ENCODE results near the gene AMPD2. TPM values are rescaled to one million over a fixed set of nuclear protein-coding genes. Genes with fewer than 3 reads are reported as not detected.

The AMPD2 gene
- polyA plus RNA-seq, 1 donor (not counting 4 experiments of a cell fraction or from before 2014, with no cell fraction given) = 17.6 TPM

GRCh38 chr1:109658533-109659042 lies 39.0 kb downstream of the AMPD2 start:
- TF ChIP-seq EZH2 (IDR thresholded peaks at IDR 0.05; ENCODE audit: low read length) = no peak
- TF ChIP-seq, protein P1, sequence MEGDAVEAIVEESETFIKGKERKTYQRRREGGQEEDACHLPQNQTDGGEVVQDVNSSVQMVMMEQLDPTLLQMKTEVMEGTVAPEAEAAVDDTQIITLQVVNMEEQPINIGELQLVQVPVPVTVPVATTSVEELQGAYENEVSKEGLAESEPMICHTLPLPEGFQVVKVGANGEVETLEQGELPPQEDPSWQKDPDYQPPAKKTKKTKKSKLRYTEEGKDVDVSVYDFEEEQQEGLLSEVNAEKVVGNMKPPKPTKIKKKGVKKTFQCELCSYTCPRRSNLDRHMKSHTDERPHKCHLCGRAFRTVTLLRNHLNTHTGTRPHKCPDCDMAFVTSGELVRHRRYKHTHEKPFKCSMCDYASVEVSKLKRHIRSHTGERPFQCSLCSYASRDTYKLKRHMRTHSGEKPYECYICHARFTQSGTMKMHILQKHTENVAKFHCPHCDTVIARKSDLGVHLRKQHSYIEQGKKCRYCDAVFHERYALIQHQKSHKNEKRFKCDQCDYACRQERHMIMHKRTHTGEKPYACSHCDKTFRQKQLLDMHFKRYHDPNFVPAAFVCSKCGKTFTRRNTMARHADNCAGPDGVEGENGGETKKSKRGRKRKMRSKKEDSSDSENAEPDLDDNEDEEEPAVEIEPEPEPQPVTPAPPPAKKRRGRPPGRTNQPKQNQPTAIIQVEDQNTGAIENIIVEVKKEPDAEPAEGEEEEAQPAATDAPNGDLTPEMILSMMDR (optimal IDR thresholded peaks at IDR 0.05 in 1 of 3, IDR thresholded peaks at IDR 0.05 in 1 of 3, conservative IDR thresholded peaks at IDR 0.05 in 1 of 3; ENCODE audit: extremely low read depth in 1 of 3, insufficient read depth in 2 of 3, low read length in 3 of 3) = no peak
- no peaks in the 10 kb centered on the region for H3K36me3 ChIP-seq (ENCODE audit: control insufficient read depth in 2 of 2, extremely low read depth in 1 of 2, insufficient read depth in 2 of 2, low read length in 2 of 2)
- H3K9me3 ChIP-seq (ENCODE audit: control insufficient read depth, low read depth, low read length) = no peaks in the 10 kb centered on the region
- no peak overlapping the region for H3K27ac ChIP-seq (ENCODE audit: control insufficient read depth, insufficient read depth, low read length)
- H3K4me2 ChIP-seq (ENCODE audit: control insufficient read depth, extremely low read depth, insufficient read depth, low read depth, low read length) = no peak overlapping the region
- H2AFZ ChIP-seq (ENCODE audit: control insufficient read depth, low read length) = no peak overlapping the region
- H3K9me1 ChIP-seq (ENCODE audit: control insufficient read depth, extremely low read depth, insufficient read depth, low read length) = no peaks in the 10 kb centered on the region
- no peak for FAIRE-seq
- H3K27me3 ChIP-seq (ENCODE audit: control insufficient read depth, extremely low read depth, insufficient read depth, low read length) = no peaks in the 10 kb centered on the region
- H3K4me3 ChIP-seq (ENCODE audit: control insufficient read depth in 2 of 3, extremely low read depth in 1 of 3, insufficient read depth in 2 of 3, low read depth in 1 of 3, low read length in 3 of 3) = no peak overlapping the region
- H3K4me1 ChIP-seq (ENCODE audit: control insufficient read depth, extremely low read depth, insufficient read depth, low read length) = peaks cover 7% of the 10 kb centered on the region
- no peaks in the 10 kb centered on the region for H4K20me1 ChIP-seq (ENCODE audit: control insufficient read depth, extremely low read depth, insufficient read depth, low read length)
- dilution Hi-C loops (cut with MboI; ENCODE audit: extremely low pct_ligation_motif_present, low sequenced_read_pairs) = no loop called here
- no peaks in the 10 kb centered on the region for H3K79me2 ChIP-seq (ENCODE audit: control insufficient read depth, insufficient read depth, low read length)
- DNase-seq (ENCODE audit: low read depth, low spot score) = no peak
- no peak overlapping the region for H3K9ac ChIP-seq (ENCODE audit: control insufficient read depth, extremely low read depth, insufficient read depth, low read length)

- Histone ChIP-seq H3K27ac (ENCODE audit: control insufficient read depth, insufficient read depth, low read length) (no peak overlapping the region), H3K4me3 (ENCODE audit: control insufficient read depth in 2 of 3, extremely low read depth in 1 of 3, insufficient read depth in 2 of 3, low read depth in 1 of 3, low read length in 3 of 3) (no peak overlapping the region), H3K9me3 (ENCODE audit: control insufficient read depth, low read depth, low read length) (no peaks in the 10 kb centered on the region), H3K36me3 (ENCODE audit: control insufficient read depth in 2 of 2, extremely low read depth in 1 of 2, insufficient read depth in 2 of 2, low read length in 2 of 2) (no peaks in the 10 kb centered on the region), H3K4me2 (ENCODE audit: control insufficient read depth, extremely low read depth, insufficient read depth, low read depth, low read length) (no peak overlapping the region), H2AFZ (ENCODE audit: control insufficient read depth, low read length) (no peak overlapping the region), H3K27me3 (ENCODE audit: control insufficient read depth, extremely low read depth, insufficient read depth, low read length) (no peaks in the 10 kb centered on the region), H3K9ac (ENCODE audit: control insufficient read depth, extremely low read depth, insufficient read depth, low read length) (no peak overlapping the region), H3K4me1 (ENCODE audit: control insufficient read depth, extremely low read depth, insufficient read depth, low read length) (peaks cover 7% of the 10 kb centered on the region), H3K79me2 (ENCODE audit: control insufficient read depth, insufficient read depth, low read length) (no peaks in the 10 kb centered on the region), H3K9me1 (ENCODE audit: control insufficient read depth, extremely low read depth, insufficient read depth, low read length) (no peaks in the 10 kb centered on the region), H4K20me1 (ENCODE audit: control insufficient read depth, extremely low read depth, insufficient read depth, low read length) (no peaks in the 10 kb centered on the region)
- TF ChIP-seq, protein P1 (optimal IDR thresholded peaks at IDR 0.05 in 1 of 3, IDR thresholded peaks at IDR 0.05 in 1 of 3, conservative IDR thresholded peaks at IDR 0.05 in 1 of 3; ENCODE audit: extremely low read depth in 1 of 3, insufficient read depth in 2 of 3, low read length in 3 of 3) = no peak
- no peak for TF ChIP-seq EZH2 (IDR thresholded peaks at IDR 0.05; ENCODE audit: low read length)
- DNase-seq (ENCODE audit: low read depth, low spot score) = no peak
- FAIRE-seq = no peak
- dilution Hi-C loops (cut with MboI; ENCODE audit: extremely low pct_ligation_motif_present, low sequenced_read_pairs) = no loop called here
Observed at GRCh38 chr1:109659145-109659544, 39.5 kb downstream of the AMPD2 start.
